D721Med (cell line): ENCODE data around the gene CACNB1.
"Not testable (repeated sequence)": the region's sequence is repeated elsewhere in the genome, so short reads cannot be mapped to it uniquely, and the experiment has no call there.

Experiments used
- DNase-seq: peaks from one replicate; pipeline ENCODE4 v3.0.0; 2011; ENCODE audit warnings: low spot score; ENCODE audit not compliant: insufficient read length
- FAIRE-seq: peaks from 2 replicates; lab custom pipeline; 2011; peaks lifted over from hg19 to GRCh38; lab: Jason Lieb, UNC
- CTCF ChIP-seq: IDR thresholded peaks from 2 replicates; pipeline ENCODE4 v1.5.1; 2012; ENCODE audit warnings: mild to moderate bottlenecking, control low read depth; ENCODE audit not compliant: insufficient read depth; ENCODE audit errors: missing control alignments

CACNB1 gene

GRCh38 chr17:39138431-39139160 lies 58.9 kb downstream of the CACNB1 start:
- no peak for TF ChIP-seq CTCF
- FAIRE-seq (no peak), DNase-seq (no peak)

DNA sequence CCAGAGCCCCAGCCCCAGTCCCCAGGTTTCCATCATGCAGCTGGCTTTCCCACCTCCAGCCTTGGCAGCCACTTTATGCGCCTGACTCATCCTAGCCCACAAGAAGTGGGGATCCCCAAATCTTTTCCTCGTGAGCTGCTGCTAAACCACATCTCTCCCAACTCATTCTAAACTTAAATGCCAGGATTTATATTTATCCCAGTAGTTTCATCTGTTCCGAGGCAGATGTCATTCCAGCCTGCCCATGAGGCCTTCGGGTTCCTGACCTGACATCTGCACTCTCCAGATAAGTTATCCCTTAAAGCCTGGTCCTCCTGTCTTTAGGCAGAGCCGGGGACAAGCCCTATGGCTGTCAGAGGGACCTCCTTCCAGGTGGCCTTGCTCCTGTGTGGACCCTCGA lies 62.6 kb downstream of the CACNB1 start:
- FAIRE-seq (no peak), DNase-seq (no peak)
- no peak for TF ChIP-seq CTCF

DNA sequence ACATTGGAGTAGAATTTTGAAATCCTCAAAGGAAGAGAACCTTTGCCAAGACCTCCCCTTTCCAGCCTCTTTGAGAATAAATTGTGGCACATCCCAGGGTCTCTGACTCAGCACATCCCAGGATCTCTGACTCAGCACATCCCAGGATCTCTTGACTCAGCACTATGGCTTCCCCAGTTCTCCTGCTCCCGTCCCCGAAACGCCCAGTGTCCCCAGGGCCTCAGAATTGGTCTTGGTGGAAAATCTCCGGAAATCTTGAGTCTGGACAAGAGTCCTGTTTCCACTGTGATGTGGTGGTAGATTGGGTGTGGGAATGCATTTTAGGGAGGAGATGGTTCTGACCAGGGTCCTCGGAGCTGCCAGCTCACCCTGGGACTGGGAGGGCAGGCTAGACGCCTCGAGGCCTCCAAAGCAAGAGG lies 65.3 kb downstream of the CACNB1 start:
- FAIRE-seq: no peak
- DNase-seq: no peak
- TF ChIP-seq CTCF: no peak

DNA sequence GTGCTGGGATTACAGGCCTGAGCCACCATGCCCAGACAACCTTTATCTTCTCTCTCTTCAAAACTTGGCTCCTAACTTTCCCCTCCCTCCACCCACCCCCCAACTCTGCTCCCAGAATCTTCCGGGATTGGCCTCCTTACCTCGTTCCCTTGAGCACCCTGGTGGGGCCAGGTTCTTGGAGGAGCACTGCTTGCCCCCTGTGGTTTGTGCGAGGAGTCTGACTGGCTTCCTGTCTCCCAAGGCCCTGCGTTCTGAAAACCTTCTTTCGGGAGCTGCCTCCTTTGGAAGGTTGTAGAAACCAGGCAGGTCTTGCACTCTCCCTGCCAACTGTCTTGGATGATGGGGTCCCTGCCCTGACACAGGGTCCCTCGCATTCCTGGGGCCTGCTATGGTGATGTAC lies 65.9 kb downstream of the CACNB1 start:
- FAIRE-seq (no peak), DNase-seq (no peak)
- no peak for TF ChIP-seq CTCF

DNA sequence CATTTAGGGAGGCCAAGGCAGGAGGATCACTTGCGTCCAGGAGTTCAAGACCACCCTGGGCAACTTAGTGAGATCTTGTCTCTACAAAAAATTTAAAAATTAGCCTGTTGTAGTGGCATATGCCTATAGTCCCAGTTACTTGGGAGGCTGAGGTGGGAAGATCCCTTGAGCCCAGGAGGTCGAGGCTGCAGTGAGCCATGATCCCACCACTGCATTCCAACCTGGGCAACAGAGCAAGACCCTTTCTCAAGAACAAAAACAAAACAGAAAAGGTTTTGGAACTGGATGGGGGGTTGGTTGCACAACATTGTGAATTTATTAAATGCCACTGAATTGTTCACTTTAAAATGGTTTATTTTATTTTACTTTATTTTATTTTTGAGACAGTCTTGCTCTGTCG lies 67.3 kb downstream of the CACNB1 start:
- no peak for TF ChIP-seq CTCF
- DNase-seq (no peak), FAIRE-seq (no peak)

DNA sequence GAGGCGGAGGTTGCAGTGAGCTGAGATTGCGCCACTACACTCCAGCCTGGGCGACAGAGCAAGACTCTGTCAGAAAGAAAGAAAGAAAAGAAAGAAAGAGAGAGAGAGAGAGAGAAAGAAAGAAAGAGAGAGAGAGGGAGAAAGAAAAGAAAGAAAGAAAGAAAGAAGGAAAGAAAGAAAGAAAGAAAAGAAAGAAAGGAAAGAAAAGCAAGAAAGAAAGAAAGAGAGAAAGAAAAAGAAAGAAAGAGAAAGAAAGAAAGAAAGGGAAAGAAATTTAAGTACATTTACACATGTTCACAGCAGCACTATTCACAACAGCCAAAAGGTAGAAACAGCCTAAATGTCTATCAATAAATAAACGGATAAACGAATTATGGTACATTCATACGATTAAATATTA lies 67.9 kb downstream of the CACNB1 start:
- DNase-seq, FAIRE-seq: not testable (repeated sequence)

GRCh38 chr17:39126436-39126835 lies 71.0 kb downstream of the CACNB1 start:
- no peak for FAIRE-seq
- DNase-seq: no peak
- no peak for TF ChIP-seq CTCF
